Glomerular endothelial cell (primary cell): ENCODE measurements around the gene DMRTC1. TPM values are rescaled to one million over a fixed set of nuclear protein-coding genes. Genes with fewer than 3 reads are reported as not detected.
"Not testable (repeated sequence)": the region's sequence is repeated elsewhere in the genome, so short reads cannot be mapped to it uniquely, and the experiment has no call there.

Source experiments
- DNase-seq: peaks from one replicate; pipeline ENCODE4 v3.0.0-alpha.2; 2011; ENCODE audit warnings: low read depth, low spot score; ENCODE audit errors: extremely low read depth
- total RNA-seq: library from RNA; depleted of rRNA; stranded (reverse); fragments of >200 nt; gene quantifications from 2 replicates; pipeline ENCODE4 v1.2.3, GENCODE V29; 2015

DMRTC1 gene
- not detected in 2 replicates for total RNA-seq

- not testable (repeated sequence) for DNase-seq
These were observed at the start of gene DMRTC1 for GRCh38 chrX:72943819-72944169. TSS of gene DMRTC1 (minus strand) at chrX:72943837. CDS start at chrX:72875694, 68,143 bp downstream.

DNA sequence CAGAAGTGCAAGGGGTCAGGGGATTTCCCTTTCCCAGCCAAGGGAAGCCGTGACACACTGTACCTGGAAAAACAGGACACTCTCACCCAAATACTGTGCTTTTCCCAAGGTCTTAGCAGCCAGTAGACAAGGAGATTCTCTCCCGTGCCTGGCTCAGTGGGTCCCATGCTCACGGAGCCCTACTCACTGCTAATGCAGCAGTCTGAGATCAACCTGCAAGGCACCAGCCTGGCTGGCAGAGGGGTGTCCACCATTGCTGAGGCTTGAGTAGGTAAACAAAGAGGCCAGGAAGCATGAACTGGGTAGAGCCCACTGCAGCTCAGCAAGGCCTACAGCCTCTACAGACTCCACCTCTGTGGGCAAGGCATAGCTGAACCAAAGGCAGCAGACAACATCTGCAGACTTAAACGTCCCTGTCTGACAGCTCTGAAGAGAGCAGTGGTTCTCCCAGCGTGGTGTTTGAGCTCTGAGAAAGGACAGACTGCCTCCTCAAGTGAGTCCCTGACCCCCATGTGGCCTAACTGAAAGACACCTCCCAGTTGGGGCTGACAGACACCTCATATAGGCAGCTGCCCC is 37.3 kb upstream of the DMRTC1 start:
- DNase-seq, result not testable (repeated sequence)

DNA sequence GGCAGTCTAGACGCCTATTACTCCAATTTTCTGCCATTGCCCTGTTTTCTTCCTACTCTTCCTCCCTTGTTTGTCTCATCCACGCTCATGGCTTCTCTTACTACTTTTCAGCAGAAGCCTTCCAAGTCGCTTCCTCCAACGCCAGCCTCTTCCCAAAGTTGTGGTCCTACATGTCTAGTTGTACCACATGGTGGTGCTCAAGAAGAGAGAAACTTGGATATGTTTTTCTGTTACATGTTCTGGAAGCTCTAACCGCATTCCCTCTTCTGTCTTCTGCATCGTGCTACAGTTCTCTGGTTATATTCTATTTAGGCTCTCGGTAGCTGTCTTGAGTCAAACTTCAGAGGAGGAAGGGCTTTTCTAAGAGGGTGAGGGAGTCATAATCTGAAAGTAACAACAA is 31.2 kb upstream of the DMRTC1 start:
- DNase-seq, result not testable (repeated sequence)

GRCh38 chrX:72971859-72972258 is 28.2 kb upstream of the DMRTC1 start:
- not testable (repeated sequence) for DNase-seq

DNA sequence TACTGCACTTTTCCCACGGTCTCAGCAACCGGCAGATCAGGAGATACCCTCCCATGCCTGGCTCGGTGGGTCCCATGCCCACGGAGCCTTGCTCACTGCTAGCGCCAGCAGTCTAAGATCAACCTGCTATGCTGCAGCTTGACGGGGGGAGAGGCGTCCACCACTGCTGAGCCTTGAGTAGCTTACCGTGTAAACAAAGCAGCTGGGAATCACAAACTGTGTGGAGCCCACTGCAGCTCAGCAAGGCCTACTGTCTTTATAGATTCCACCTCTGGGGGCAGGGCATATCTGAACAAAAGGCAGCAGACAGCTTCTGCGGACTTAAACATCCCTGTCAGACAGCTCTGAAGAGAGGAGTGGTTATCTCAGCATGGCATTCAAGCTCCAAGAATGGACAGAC is 16.3 kb upstream of the DMRTC1 start:
- not testable (repeated sequence) for DNase-seq

DNA sequence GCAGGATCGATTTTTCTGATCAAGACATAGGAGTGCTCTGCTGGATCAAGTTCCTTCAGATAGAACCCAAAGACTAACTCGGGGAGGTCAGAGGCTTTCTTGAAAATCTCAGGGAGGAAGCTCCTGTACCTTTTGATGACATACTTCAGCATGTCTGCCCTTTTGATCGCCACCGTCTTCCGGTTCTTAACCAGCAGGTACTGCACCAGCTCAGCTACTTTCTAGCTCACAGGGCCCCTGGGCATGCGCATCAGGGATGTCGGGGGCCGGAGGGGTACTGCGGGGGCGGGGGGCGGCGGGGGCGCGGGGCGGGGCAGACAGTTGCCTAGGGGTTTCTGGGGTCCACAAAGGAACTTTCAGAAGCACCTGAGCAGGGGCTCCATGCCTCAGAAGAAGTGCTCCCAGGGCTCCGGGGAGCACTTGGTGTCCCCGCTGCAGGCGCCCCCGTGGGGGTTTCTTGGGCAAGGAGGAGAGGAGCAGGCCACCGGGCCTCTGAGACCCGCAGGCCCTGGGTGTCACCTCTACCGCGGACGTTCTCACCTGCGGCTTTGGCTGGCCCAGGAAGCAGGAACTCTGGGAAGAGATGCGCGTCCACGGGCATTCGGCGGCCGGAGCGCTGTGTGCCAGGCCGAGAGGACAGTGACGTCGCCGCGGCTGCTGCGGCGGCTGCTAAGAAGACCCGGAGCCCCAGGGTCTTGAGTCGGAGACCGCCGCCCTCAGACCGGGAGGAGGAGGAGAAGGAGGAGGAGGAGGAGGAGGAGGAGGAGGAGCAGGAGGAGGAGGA is 410 bp downstream of the DMRTC1 start:
- DNase-seq, result not testable (repeated sequence)

DNA sequence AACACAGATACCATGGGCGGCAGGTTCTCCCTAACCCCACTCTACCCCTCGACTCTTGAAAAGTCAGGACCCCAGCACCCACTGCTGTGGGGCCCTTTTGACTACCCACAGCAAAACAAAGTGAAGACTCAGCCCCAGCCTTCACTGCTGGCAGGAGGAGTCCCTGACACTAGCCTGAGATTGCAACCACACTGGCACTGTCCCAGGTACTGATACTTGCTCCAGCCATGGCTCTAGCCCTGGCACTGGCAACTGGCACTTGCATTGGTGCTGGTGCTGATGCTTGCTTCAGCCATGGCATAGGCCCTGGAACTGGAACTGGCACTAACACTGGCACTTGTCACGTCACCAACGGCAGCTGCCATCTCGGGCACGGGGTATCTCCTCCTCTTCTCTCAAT is 1.4 kb downstream of the DMRTC1 start:
- DNase-seq, result not testable (repeated sequence)

DNA sequence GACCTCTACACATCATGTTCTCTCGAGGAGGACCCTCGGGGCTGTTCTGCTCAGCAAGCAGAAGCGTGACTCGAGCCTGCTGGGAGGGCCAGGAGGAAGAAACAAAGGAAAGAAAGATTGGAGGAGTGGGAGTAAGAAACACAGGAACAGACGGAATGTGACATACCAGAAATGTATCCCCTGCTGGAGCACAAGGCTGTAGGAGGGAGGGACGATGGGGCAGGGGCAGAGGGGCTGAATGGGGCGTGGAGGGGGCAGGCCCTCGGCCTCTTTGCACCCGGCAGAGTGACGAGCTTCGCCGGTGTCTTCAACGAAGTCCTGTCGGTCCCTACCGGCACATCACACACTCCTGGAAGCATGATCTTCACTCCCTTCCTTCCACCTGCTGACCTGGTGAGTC is 5.7 kb downstream of the DMRTC1 start, which contains the start of gene FAM236A:
TSS of gene FAM236A (plus strand) at position 301 of the 400 bp plus-strand sequence. CDS start at position 358, 57 bp downstream.
- not testable (repeated sequence) for DNase-seq

GRCh38 chrX:72936882-72937455 is 6.7 kb downstream of the DMRTC1 start:
- DNase-seq, result not testable (repeated sequence)

GRCh38 chrX:72936455-72936854 is 7.2 kb downstream of the DMRTC1 start:
- not testable (repeated sequence) for DNase-seq

DNA sequence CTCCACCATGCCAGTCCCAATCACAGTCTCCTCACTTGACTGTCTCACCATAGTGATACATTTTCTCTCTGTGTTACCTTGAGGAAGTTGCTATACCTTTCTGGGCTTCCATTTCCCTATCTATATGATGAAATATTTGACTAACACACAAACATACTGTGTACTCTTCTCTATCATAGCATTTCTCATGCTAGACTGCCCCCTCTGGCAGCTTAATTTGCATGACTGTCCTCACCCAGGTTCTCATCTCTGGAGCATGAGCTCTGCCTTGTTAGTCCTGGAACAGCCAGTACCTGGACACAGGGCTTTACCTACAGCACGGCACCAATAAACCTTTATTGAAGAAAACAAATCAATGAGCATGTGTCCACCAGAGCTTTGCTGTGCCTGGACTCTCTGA is 11.4 kb downstream of the DMRTC1 start:
- DNase-seq, result not testable (repeated sequence)

GRCh38 chrX:72916096-72916495 is 27.5 kb downstream of the DMRTC1 start:
- DNase-seq, result not testable (repeated sequence)

GRCh38 chrX:72912315-72912714 is 31.3 kb downstream of the DMRTC1 start, which contains the start of gene FAM236C:
TSS of gene FAM236C (plus strand) at chrX:72912615. CDS start at chrX:72912715, 100 bp downstream.
- not testable (repeated sequence) for DNase-seq

GRCh38 chrX:72889740-72890139 is 53.9 kb downstream of the DMRTC1 start:
- DNase-seq, result not testable (repeated sequence)

- not testable (repeated sequence) for DNase-seq
These were observed 60.7 kb downstream of the DMRTC1 start for GRCh38 chrX:72882898-72883297.

- DNase-seq, result not testable (repeated sequence)
These were observed 106.1 kb downstream of the DMRTC1 start for GRCh38 chrX:72837532-72837931.

- not testable (repeated sequence) for DNase-seq
These were observed 112.9 kb downstream of the DMRTC1 start for GRCh38 chrX:72830701-72831100.
